ENCODE data around the gene CAMKMT.
"Not testable (repeated sequence)": the region's sequence is repeated elsewhere in the genome, so short reads cannot be mapped to it uniquely, and the experiment has no call there.

Gene CAMKMT

DNA sequence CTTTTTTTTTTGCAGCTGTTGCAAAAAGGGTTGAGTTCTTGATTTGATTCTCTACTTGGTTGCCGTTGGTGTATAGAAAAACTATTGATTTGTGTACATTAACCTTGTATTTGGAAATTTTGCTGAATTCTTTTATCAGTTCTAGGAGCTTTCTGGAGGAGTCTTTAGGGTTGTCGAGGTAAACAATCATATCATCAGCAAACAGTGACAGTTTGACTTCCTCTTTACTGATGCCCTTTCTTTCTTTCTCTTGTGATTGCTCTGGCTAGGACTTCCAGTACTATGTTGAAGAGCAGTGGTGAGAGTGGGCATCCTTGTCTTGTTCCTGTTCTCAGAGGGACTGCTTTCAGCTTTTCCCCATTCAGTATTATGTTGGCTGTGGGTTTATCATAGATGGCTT lies 23.5 kb downstream of the CAMKMT start:
- not testable (repeated sequence) for H3K4me3 Mint-ChIP-seq; H3K9me3 Mint-ChIP-seq (ENCODE audit: low read depth); H3K27ac Mint-ChIP-seq; H3K27me3 Mint-ChIP-seq
- Mint-ChIP-seq H3K36me3 (peaks cover 31% of the 10 kb centered on the region), H3K4me1 (ENCODE audit: low read depth) (peaks cover 29% of the 10 kb centered on the region)

DNA sequence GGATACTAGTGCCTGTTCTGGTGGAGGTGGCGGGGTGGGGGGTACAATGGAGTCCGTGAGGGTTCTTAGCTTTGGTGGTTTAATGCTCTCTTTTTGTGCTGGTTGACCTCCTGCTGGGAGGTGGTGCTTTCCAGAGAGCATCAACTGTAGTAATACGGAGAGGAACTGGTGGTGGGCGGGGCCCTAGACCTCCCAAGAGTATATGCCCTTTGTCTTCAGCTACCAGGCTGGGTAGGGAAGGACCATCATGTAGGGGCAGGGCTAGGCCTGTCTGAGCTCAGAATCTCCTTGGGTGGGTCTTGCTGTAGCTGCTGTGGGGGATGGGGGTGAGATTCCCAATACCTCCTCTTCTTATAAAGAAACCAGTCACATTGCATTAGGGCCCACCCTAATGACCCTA lies 27.1 kb downstream of the CAMKMT start:
- Mint-ChIP-seq H3K9me3 (ENCODE audit: low read depth) (no peaks in the 10 kb centered on the region), H3K27me3 (no peaks in the 10 kb centered on the region)

DNA sequence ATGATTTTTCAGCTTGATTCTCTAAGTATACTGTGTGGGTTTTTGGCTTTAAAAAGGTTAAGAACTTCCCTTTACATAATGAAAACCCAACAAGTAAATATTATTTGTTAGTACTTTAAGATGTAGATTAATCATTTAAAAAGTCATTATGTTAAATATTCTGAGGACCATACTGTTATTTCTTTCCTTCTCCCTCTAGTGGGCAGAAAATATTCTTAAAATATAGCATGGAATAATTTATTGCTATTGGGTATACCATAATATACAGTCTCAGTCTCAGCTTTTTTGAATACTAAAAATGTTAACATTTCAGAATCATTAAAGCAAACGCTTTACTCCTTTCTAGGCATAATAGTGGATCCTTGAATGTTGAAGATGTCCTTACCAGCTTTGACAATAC lies 28.1 kb downstream of the CAMKMT start:
- Mint-ChIP-seq H3K27ac (no peak overlapping the region), H3K4me1 (ENCODE audit: low read depth) (peaks cover 24% of the 10 kb centered on the region), H3K4me3 (no peak overlapping the region), H3K36me3 (peaks cover 12% of the 10 kb centered on the region), H3K27me3 (no peaks in the 10 kb centered on the region), H3K9me3 (ENCODE audit: low read depth) (no peaks in the 10 kb centered on the region)

More for the DNA sequence above, 27.1 kb downstream of the CAMKMT start:
- Mint-ChIP-seq H3K4me1 (ENCODE audit: low read depth) (peaks cover 29% of the 10 kb centered on the region), H3K4me3 (no peak overlapping the region), H3K27ac (no peak overlapping the region), H3K36me3 (peaks cover 23% of the 10 kb centered on the region)

DNA sequence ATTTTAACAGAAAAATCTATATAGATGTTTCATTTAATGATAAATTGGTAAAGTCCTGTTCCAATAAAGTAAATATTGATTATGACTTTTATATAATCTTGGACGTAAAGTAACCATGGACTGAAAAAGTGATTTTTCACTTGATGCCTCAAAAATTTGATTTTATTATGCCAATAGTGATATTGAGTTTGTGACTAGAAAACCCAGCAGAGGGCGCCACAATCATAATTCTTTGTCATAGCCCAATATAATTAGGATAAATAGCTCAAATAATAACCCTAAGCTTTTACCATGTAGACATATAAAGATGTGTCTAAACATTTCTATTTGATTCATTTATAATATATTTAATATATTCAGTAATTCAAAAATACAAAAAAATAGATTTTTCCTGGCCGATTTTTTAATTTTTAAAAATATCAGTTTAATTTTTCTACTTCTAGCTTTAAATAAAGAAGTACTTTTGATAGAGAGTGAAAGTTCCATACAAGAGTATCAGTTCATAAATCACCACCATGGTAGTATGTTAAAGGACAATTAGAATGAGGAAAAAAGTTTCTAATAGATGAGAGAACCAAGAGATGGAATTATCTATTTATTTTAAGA lies 30.7 kb downstream of the CAMKMT start:
- H3K27me3 Mint-ChIP-seq, result no peaks in the 10 kb centered on the region
- peaks cover 10% of the 10 kb centered on the region for H3K4me1 Mint-ChIP-seq (ENCODE audit: low read depth)
- peaks cover under 1% of the 10 kb centered on the region for H3K36me3 Mint-ChIP-seq
- H3K9me3 Mint-ChIP-seq (ENCODE audit: low read depth), result no peaks in the 10 kb centered on the region
- no peak overlapping the region for H3K4me3 Mint-ChIP-seq
- H3K27ac Mint-ChIP-seq, result no peak overlapping the region

DNA sequence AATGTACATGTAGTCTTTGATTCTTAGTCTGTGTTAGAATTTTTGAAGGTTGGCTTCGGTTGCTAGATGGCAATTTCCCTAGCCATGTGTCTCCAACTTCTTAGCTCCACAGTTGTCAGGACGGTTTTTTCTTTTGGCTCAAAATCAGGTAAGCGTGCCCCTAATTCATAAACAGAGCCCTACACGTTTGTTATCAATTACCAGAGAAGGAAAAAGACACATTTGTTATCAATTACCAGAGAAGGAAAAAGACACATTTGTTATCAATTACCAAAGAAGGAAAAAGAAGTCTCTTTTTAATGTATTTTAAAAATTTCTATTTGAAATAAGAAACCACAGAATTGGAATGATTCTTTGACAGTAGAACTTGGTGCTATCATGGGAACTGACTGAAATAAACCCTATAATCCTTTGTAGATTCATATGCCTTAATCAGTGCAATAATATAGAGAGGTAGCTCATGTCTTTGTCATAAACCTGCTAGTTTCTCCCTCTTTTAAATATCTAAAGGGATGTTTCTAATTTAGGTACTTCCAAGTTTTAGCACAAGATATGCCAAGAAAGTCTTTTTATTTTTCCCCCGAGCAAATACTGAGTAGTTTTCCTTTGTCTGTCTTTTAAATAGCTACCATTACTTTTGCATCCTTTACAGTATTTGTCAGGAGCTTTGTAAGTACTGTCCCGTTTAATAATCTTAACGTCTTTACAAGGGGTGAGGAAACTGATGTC lies 35.9 kb downstream of the CAMKMT start:
- Mint-ChIP-seq H3K27ac (no peak overlapping the region), H3K27me3 (no peaks in the 10 kb centered on the region), H3K4me1 (ENCODE audit: low read depth) (peaks cover 6% of the 10 kb centered on the region), H3K36me3 (peaks cover 7% of the 10 kb centered on the region), H3K4me3 (no peak overlapping the region), H3K9me3 (ENCODE audit: low read depth) (no peaks in the 10 kb centered on the region)

DNA sequence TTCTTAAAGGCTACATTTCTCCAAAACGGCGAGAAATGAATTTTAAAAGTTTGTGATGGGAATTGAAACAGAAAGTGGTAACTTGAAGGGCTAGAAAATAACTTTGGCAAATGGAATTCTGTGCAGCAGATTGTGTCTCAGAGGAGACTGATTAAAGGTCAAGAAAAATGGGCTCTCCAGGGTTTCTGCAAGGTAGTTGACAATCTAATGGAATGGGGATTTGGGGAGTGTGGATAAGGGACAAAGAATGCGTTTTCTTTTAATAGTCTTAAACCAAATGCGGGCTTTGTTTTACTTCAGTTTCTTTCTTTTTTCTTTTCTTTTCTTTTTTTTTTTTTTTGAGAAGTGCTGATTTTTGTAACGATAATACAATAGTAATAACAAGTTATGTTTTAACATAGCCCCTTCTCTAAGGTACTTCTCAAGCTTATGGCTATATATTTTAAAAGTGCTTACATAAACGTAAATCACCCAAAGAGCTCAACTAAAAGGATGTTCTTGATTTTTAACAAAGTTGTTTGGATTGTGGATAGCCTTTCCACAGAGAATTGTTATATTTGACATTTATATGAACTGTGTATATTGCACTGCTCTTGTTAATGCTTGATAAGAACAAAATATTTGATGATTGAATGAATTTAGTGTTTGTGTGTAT lies 36.6 kb downstream of the CAMKMT start:
- Mint-ChIP-seq H3K36me3 (peaks cover 9% of the 10 kb centered on the region), H3K4me3 (no peak overlapping the region), H3K4me1 (ENCODE audit: low read depth) (peaks cover 6% of the 10 kb centered on the region), H3K27ac (no peak overlapping the region), H3K9me3 (ENCODE audit: low read depth) (no peaks in the 10 kb centered on the region), H3K27me3 (no peaks in the 10 kb centered on the region)

DNA sequence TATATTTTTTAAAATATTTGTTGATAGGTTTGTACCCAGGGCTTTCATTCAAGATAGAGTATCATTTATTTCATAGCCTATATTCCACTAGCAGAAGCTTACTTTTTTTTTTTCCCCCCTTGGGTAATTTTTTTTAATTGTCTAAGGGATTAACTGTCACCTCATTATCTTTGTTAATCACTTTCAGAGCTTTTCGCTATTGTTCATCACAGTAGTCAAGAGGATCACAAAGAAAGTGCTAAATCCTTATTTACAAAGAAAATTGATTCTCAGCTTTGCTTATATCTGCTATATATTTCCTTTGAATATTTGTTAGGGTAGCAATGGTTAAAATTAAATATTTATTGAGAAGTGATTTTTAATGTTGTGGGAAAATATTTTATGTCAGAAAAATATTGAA lies 59.0 kb downstream of the CAMKMT start:
- H3K36me3 Mint-ChIP-seq, result peaks cover 17% of the 10 kb centered on the region
- H3K4me1 Mint-ChIP-seq (ENCODE audit: low read depth), result peaks cover 5% of the 10 kb centered on the region
- no peak overlapping the region for H3K4me3 Mint-ChIP-seq
- no peaks in the 10 kb centered on the region for H3K27me3 Mint-ChIP-seq
- H3K27ac Mint-ChIP-seq, result no peak overlapping the region
- H3K9me3 Mint-ChIP-seq (ENCODE audit: low read depth), result no peaks in the 10 kb centered on the region

DNA sequence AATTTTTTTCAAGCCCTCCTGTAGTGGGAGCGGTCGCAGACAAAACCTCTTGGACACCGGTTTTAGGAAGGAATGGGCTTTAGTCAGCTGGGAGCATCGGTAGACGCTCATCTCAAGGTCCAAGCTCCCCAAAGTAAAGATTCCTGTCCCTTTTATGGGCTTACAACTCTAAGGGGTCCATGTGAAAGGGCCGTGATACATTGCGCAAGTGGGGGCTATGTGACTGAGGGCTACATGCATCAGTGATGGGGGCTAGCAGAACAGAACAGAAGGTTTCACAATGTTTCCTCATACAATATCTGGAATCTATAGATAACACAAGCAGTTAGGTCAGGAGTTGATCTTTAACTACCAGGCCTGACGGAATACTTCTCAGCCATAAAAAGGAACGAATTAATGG lies 62.5 kb downstream of the CAMKMT start:
- H3K4me1 Mint-ChIP-seq (ENCODE audit: low read depth), result peaks cover 2% of the 10 kb centered on the region
- peaks cover 18% of the 10 kb centered on the region for H3K36me3 Mint-ChIP-seq
- H3K27ac Mint-ChIP-seq, result no peak overlapping the region
- peaks cover 3% of the 10 kb centered on the region for H3K9me3 Mint-ChIP-seq (ENCODE audit: low read depth)
- no peak overlapping the region for H3K4me3 Mint-ChIP-seq
- no peaks in the 10 kb centered on the region for H3K27me3 Mint-ChIP-seq

DNA sequence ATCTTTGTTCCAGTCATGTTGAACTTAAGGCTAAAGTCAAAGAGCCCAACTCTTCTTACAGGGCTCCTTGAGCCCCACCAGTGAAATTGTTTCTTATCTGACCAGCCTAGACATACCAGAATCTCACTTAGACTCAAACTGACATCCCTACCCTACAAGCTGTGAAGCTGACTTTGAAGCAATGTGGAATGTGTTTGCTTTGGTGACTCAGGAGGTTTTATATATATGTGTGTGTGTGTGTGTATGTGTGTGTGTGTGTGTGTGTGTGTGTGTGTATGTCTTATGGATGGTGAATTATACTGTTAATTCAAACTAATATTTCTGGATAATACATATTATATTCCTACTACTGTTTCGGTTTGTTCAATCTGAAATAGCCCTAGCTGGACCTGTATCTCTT lies 67.3 kb downstream of the CAMKMT start:
- H3K4me3 Mint-ChIP-seq, result no peak overlapping the region

DNA sequence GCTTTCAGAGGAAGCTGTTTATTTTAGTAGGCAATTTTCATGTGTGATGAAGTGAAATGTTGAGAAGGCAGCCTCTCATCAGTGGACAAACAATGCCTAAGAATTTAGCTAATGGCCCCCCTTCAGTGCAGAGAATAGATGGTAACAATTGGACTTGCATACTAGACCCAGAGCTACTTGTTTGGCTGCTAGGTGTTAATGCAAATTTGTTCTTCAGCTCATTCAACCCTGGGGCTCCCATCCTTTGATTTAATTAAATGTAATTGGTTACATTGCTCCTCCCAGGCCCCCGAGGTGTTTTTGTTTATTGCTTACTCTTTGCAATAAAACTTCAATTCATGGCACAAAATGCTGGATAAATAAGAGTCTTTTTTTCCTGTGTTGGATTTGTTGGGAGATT lies 68.6 kb downstream of the CAMKMT start:
- Mint-ChIP-seq H3K4me3 (no peak overlapping the region), H3K27me3 (no peaks in the 10 kb centered on the region), H3K27ac (no peak overlapping the region), H3K36me3 (peaks cover 16% of the 10 kb centered on the region), H3K4me1 (ENCODE audit: low read depth) (peaks cover 20% of the 10 kb centered on the region), H3K9me3 (ENCODE audit: low read depth) (peaks cover 3% of the 10 kb centered on the region)

More for the DNA sequence above, 67.3 kb downstream of the CAMKMT start:
- H3K27me3 Mint-ChIP-seq, result no peaks in the 10 kb centered on the region
- H3K36me3 Mint-ChIP-seq, result peaks cover 15% of the 10 kb centered on the region
- peaks cover 20% of the 10 kb centered on the region for H3K4me1 Mint-ChIP-seq (ENCODE audit: low read depth)
- no peak overlapping the region for H3K27ac Mint-ChIP-seq
- peaks cover 3% of the 10 kb centered on the region for H3K9me3 Mint-ChIP-seq (ENCODE audit: low read depth)

DNA sequence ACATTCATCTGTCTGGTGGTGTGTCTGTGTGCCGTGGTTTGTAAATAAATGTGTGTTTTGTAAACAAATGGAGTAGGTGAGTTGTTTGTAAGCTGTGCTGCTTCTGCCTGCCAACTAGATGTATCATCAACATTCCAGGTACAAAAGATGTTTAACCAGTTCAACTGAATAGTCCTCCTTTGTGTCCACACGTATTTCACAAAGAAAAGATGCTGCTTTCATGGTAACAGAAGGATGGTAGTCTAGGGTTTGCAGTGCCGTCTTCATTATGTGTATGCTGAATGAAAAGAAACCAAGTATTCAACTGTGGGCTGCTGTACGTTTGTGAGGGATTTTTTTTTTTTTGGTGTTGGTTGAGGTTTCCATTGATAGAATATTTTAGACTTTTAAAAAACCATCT lies 72.1 kb downstream of the CAMKMT start:
- Mint-ChIP-seq H3K4me1 (ENCODE audit: low read depth) (peaks cover 18% of the 10 kb centered on the region), H3K27ac (no peak overlapping the region), H3K36me3 (peaks cover 12% of the 10 kb centered on the region), H3K9me3 (ENCODE audit: low read depth) (no peaks in the 10 kb centered on the region), H3K4me3 (no peak overlapping the region), H3K27me3 (no peaks in the 10 kb centered on the region)

DNA sequence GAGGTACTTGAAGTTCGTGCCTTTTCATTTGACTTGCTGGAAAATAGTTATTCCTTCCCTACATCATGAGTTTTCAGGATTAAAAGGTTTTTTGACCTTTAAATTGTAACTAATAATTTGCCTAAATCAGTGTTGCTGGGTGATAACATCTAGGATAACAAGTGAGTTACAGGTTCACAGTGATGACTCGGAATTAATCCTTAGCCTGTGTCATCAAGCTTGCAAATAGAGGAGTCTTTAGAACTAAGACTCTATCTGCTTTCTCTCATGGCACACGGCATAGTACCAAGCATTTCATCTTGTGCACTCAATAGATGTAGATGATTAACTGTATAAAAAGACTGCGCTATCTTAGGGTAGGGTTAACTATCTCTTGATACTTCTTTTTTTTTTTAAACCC lies 79.5 kb downstream of the CAMKMT start:
- H3K36me3 Mint-ChIP-seq, result peaks cover 26% of the 10 kb centered on the region
- H3K4me3 Mint-ChIP-seq, result no peak overlapping the region
- H3K4me1 Mint-ChIP-seq (ENCODE audit: low read depth), result no peaks in the 10 kb centered on the region
- H3K9me3 Mint-ChIP-seq (ENCODE audit: low read depth), result no peaks in the 10 kb centered on the region
- H3K27ac Mint-ChIP-seq, result no peak overlapping the region
- no peaks in the 10 kb centered on the region for H3K27me3 Mint-ChIP-seq

DNA sequence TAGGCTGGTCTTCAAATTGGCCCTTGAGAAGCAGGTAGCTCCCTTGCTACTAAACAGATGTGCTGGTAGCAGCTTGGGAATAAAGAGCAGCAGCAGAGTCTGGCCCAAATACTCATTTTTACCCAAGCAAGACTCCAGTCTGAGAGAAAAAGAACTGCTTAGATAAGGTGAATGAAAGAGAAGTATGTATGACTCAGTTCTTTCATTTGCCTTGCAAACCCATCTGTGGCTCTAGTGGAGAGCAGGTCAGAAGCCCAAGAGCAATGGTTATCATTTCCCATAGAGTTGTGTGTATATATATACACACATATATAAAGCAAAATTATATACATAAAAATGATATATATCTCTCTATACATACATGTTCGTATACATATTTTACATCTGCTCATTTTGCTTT lies 80.3 kb downstream of the CAMKMT start:
- no peak overlapping the region for H3K27ac Mint-ChIP-seq
- H3K4me1 Mint-ChIP-seq (ENCODE audit: low read depth), result no peaks in the 10 kb centered on the region
- no peaks in the 10 kb centered on the region for H3K9me3 Mint-ChIP-seq (ENCODE audit: low read depth)
- no peaks in the 10 kb centered on the region for H3K27me3 Mint-ChIP-seq
- peaks cover 29% of the 10 kb centered on the region for H3K36me3 Mint-ChIP-seq
- H3K4me3 Mint-ChIP-seq, result no peak overlapping the region

DNA sequence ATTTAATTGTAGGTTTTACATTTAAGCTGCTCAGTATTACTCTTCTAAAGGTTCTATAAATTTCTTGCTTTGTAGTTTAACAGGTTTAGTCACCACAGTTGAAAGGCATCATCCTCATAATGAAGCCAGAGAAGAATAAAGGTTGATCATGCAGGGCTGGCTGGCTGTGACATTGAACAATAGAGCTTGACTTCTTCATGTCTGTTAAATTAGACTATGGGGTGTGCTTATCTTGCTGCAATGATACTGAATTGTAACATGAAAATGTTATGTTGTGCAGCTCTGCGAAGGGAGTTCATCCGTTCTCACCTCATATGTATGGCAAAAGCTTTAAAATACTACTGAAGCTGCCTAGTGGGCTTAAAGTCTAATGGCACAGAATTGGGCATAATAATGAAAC lies 81.8 kb downstream of the CAMKMT start:
- Mint-ChIP-seq H3K27me3 (no peaks in the 10 kb centered on the region), H3K36me3 (peaks cover 33% of the 10 kb centered on the region), H3K27ac (no peak overlapping the region), H3K4me1 (ENCODE audit: low read depth) (no peaks in the 10 kb centered on the region), H3K9me3 (ENCODE audit: low read depth) (no peaks in the 10 kb centered on the region), H3K4me3 (no peak overlapping the region)

DNA sequence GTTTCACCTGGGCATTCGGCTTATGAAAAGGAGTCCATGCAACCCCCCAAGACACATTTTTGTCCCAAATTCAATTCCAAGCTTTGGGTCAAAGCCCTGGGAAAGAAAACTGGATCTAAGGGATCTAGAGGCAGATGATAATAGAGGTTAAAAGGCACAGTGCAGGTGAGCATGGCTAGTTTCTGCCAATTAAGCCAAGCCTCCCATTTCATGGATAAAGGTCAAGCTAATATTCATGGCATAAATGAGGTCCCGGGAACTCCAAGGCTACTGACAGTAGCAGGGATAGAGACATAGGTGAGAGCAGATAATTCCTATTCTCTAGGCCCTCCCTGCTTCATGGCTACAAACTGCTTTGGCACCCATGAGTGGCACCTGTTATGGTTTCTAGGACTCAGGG lies 83.1 kb downstream of the CAMKMT start:
- Mint-ChIP-seq H3K36me3 (peaks cover 30% of the 10 kb centered on the region), H3K4me1 (ENCODE audit: low read depth) (no peaks in the 10 kb centered on the region), H3K9me3 (ENCODE audit: low read depth) (no peaks in the 10 kb centered on the region), H3K4me3 (no peak overlapping the region), H3K27ac (no peak overlapping the region), H3K27me3 (no peaks in the 10 kb centered on the region)
